SK-N-SH treated with all-trans-retinoic acid at 6 μM for 48 hours (cell line): Measurements from ENCODE around the gene MYO3A.

Experiments
- ATAC-seq: fragments of 200-7000 bp; cut with Tn5 transposase; 3 replicates; pipeline ENCODE4 v1.9.1; 2020; ENCODE audit warnings: mild to moderate bottlenecking, moderate library complexity
- ARNTL ChIP-seq: fragments of 450-650 bp; formaldehyde crosslinking; IDR thresholded peaks from 2 replicates; pipeline ENCODE4 v1.5.0; 2020; ENCODE audit warnings: low read depth, mild to moderate bottlenecking, moderate library complexity, borderline replicate concordance
- BACH2 ChIP-seq: fragments of 250-450 bp; sonication (Bioruptor Pico); IDR thresholded peaks from 2 replicates; pipeline ENCODE4 v1.9.0; 2021; ENCODE audit warnings: mild to moderate bottlenecking, borderline replicate concordance
- CSDC2 ChIP-seq: fragments of 250-450 bp; sonication (Bioruptor Pico); IDR thresholded peaks from 2 replicates; pipeline ENCODE4 v1.5.0; 2020; ENCODE audit warnings: mild to moderate bottlenecking, moderate library complexity
- ESRRG ChIP-seq: fragments of 250-450 bp; sonication (Bioruptor Pico); IDR thresholded peaks from 2 replicates; pipeline ENCODE4 v1.6.1; 2021; ENCODE audit warnings: mild to moderate bottlenecking
- GLIS3 ChIP-seq: fragments of 250-450 bp; sonication (Bioruptor Pico); IDR thresholded peaks from 2 replicates; pipeline ENCODE4 v1.5.0; 2020; ENCODE audit warnings: mild to moderate bottlenecking, moderate library complexity
- ISL1 ChIP-seq: fragments of 250-450 bp; sonication (Bioruptor Pico); IDR thresholded peaks from 2 replicates; pipeline ENCODE4 v2.1.2; 2022; ENCODE audit warnings: mild to moderate bottlenecking, moderate library complexity
- OSR1 ChIP-seq: fragments of 250-450 bp; sonication (Bioruptor Pico); IDR thresholded peaks from 2 replicates; pipeline ENCODE4 v1.8.0; 2022; ENCODE audit warnings: moderate library complexity, mild to moderate bottlenecking, inconsistent platforms
- PPARA ChIP-seq: fragments of 250-450 bp; sonication (Bioruptor Pico); IDR thresholded peaks from 2 replicates; pipeline ENCODE4 v1.5.0; 2020; ENCODE audit warnings: mild to moderate bottlenecking, borderline replicate concordance
- RARB ChIP-seq: fragments of 250-450 bp; sonication (Bioruptor Pico); IDR thresholded peaks from 2 replicates; pipeline ENCODE4 v1.8.0; 2021; ENCODE audit warnings: mild to moderate bottlenecking, moderate library complexity
- SNAI2 ChIP-seq: fragments of 250-450 bp; sonication (Bioruptor Pico); IDR thresholded peaks from 2 replicates; pipeline ENCODE4 v1.5.0; 2020; ENCODE audit warnings: mild to moderate bottlenecking, moderate library complexity
- TCF4 ChIP-seq: fragments of 250-450 bp; sonication (Bioruptor Pico); IDR thresholded peaks from 2 replicates; pipeline ENCODE4 v1.8.0; 2021; ENCODE audit warnings: mild to moderate bottlenecking, moderate library complexity, borderline replicate concordance
- TOX ChIP-seq: fragments of 250-450 bp; sonication (Bioruptor Pico); IDR thresholded peaks from 2 replicates; pipeline ENCODE4 v1.8.0; 2021; ENCODE audit warnings: mild to moderate bottlenecking, moderate library complexity, borderline replicate concordance
- ZC3H10 ChIP-seq: fragments of 250-450 bp; sonication (Bioruptor Pico); IDR thresholded peaks from 2 replicates; pipeline ENCODE4 v1.5.1; 2021; ENCODE audit warnings: mild to moderate bottlenecking, moderate library complexity
- ZFP3 ChIP-seq: fragments of 250-450 bp; sonication (Bioruptor Pico); IDR thresholded peaks from 2 replicates; pipeline ENCODE4 v1.5.0; 2020; ENCODE audit warnings: mild to moderate bottlenecking, moderate library complexity
- ZNF565 ChIP-seq: fragments of 450-650 bp; formaldehyde crosslinking; conservative IDR thresholded peaks from 2 replicates; pipeline ENCODE4 v1.5.0; 2020; ENCODE audit warnings: low read depth, mild to moderate bottlenecking, moderate library complexity
- ZNF70 ChIP-seq: fragments of 450-650 bp; formaldehyde crosslinking; IDR thresholded peaks from 2 replicates; pipeline ENCODE4 v1.5.0; 2020; ENCODE audit warnings: mild to moderate bottlenecking, moderate library complexity
- TF ChIP-seq, protein P1 (sequence below): fragments of 250-450 bp; sonication (Bioruptor Pico); IDR thresholded peaks from 2 replicates; pipeline ENCODE4 v1.8.0; 2021; ENCODE audit warnings: low read depth, mild to moderate bottlenecking, moderate library complexity, borderline replicate concordance
- TF ChIP-seq, protein P2 (sequence below): fragments of 250-450 bp; sonication (Bioruptor Pico); IDR thresholded peaks from 2 replicates; pipeline ENCODE4 v1.5.1; 2020; ENCODE audit warnings: low read depth, mild to moderate bottlenecking, moderate library complexity
- TF ChIP-seq, protein P3 (sequence below): fragments of 250-450 bp; sonication (Bioruptor Pico); IDR thresholded peaks from 2 replicates; pipeline ENCODE4 v1.5.0; 2020; ENCODE audit warnings: mild to moderate bottlenecking, moderate library complexity
- TF ChIP-seq, protein P4 (sequence below): fragments of 250-450 bp; sonication (Bioruptor Pico); IDR thresholded peaks from 2 replicates; pipeline ENCODE4 v1.8.0; 2020; ENCODE audit warnings: mild to moderate bottlenecking, moderate library complexity, borderline replicate concordance

Gene MYO3A

DNA sequence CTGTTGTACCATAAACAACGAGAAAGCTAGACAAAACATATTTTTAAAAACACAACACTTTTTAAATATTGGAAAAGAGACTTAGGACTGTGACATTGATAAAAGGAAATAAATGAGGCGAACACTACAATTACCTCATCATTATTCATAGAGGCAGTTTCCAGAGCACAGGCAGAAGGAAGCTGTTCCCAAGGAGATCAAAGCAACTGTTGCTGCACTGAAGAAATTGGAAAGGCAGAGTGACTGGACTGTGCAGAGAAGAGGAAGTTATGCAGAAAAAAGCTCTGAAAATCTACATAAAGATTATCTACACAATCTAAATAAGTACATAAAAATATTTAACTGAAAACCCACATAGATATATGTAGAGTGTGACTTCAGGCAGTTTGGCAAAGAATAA lies 32.8 kb downstream of the MYO3A start (continued):
- TF ChIP-seq, protein P1, sequence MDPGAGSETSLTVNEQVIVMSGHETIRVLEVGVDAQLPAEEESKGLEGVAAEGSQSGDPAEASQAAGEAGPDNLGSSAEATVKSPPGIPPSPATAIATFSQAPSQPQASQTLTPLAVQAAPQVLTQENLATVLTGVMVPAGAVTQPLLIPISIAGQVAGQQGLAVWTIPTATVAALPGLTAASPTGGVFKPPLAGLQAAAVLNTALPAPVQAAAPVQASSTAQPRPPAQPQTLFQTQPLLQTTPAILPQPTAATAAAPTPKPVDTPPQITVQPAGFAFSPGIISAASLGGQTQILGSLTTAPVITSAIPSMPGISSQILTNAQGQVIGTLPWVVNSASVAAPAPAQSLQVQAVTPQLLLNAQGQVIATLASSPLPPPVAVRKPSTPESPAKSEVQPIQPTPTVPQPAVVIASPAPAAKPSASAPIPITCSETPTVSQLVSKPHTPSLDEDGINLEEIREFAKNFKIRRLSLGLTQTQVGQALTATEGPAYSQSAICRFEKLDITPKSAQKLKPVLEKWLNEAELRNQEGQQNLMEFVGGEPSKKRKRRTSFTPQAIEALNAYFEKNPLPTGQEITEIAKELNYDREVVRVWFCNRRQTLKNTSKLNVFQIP (CRISPR knock-in tag), result no peak
- TF ChIP-seq ESRRG (CRISPR knock-in tag) (no peak), OSR1 (CRISPR knock-in tag) (no peak), ZFP3 (CRISPR knock-in tag) (no peak), TCF4 (CRISPR knock-in tag) (no peak)
- TF ChIP-seq, protein P2, sequence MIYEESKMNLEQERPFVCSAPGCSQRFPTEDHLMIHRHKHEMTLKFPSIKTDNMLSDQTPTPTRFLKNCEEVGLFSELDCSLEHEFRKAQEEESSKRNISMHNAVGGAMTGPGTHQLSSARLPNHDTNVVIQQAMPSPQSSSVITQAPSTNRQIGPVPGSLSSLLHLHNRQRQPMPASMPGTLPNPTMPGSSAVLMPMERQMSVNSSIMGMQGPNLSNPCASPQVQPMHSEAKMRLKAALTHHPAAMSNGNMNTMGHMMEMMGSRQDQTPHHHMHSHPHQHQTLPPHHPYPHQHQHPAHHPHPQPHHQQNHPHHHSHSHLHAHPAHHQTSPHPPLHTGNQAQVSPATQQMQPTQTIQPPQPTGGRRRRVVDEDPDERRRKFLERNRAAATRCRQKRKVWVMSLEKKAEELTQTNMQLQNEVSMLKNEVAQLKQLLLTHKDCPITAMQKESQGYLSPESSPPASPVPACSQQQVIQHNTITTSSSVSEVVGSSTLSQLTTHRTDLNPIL (CRISPR knock-in tag), result no peak

DNA sequence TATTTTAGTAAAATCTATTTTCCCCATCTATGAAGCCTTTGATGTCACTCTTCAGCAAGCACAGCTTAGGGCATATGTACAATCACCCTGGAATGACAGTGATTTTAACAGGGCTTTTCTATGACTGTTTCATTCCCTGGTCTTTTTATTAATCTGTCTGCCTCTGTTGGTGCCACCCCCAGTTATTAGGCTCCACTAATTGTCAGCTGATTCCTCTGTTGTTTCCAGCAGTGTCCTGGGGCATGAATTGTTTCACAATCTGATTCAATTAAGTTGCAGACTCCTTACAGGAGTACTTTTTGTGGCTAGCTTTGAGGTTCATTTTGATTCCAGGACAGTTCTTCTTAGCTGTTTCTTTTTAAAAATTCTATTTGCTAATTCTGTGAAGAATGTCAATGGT lies 38.6 kb downstream of the MYO3A start:
- TF ChIP-seq, protein P1 (CRISPR knock-in tag), result no peak
- TF ChIP-seq OSR1 (CRISPR knock-in tag), result no peak
- TF ChIP-seq, protein P3, sequence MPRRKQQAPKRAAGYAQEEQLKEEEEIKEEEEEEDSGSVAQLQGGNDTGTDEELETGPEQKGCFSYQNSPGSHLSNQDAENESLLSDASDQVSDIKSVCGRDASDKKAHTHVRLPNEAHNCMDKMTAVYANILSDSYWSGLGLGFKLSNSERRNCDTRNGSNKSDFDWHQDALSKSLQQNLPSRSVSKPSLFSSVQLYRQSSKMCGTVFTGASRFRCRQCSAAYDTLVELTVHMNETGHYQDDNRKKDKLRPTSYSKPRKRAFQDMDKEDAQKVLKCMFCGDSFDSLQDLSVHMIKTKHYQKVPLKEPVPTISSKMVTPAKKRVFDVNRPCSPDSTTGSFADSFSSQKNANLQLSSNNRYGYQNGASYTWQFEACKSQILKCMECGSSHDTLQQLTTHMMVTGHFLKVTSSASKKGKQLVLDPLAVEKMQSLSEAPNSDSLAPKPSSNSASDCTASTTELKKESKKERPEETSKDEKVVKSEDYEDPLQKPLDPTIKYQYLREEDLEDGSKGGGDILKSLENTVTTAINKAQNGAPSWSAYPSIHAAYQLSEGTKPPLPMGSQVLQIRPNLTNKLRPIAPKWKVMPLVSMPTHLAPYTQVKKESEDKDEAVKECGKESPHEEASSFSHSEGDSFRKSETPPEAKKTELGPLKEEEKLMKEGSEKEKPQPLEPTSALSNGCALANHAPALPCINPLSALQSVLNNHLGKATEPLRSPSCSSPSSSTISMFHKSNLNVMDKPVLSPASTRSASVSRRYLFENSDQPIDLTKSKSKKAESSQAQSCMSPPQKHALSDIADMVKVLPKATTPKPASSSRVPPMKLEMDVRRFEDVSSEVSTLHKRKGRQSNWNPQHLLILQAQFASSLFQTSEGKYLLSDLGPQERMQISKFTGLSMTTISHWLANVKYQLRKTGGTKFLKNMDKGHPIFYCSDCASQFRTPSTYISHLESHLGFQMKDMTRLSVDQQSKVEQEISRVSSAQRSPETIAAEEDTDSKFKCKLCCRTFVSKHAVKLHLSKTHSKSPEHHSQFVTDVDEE (CRISPR knock-in tag), result no peak
- TF ChIP-seq, protein P4, sequence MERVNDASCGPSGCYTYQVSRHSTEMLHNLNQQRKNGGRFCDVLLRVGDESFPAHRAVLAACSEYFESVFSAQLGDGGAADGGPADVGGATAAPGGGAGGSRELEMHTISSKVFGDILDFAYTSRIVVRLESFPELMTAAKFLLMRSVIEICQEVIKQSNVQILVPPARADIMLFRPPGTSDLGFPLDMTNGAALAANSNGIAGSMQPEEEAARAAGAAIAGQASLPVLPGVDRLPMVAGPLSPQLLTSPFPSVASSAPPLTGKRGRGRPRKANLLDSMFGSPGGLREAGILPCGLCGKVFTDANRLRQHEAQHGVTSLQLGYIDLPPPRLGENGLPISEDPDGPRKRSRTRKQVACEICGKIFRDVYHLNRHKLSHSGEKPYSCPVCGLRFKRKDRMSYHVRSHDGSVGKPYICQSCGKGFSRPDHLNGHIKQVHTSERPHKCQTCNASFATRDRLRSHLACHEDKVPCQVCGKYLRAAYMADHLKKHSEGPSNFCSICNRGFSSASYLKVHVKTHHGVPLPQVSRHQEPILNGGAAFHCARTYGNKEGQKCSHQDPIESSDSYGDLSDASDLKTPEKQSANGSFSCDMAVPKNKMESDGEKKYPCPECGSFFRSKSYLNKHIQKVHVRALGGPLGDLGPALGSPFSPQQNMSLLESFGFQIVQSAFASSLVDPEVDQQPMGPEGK (CRISPR knock-in tag), result no peak
- TF ChIP-seq PPARA, result no peak
- TF ChIP-seq, protein P2 (CRISPR knock-in tag), result no peak
- TF ChIP-seq SNAI2 (CRISPR knock-in tag), result no peak
- no peak for TF ChIP-seq ARNTL (CRISPR knock-in tag)
- TF ChIP-seq, all 23 proteins: peak for 0
- no peak for ATAC-seq

DNA sequence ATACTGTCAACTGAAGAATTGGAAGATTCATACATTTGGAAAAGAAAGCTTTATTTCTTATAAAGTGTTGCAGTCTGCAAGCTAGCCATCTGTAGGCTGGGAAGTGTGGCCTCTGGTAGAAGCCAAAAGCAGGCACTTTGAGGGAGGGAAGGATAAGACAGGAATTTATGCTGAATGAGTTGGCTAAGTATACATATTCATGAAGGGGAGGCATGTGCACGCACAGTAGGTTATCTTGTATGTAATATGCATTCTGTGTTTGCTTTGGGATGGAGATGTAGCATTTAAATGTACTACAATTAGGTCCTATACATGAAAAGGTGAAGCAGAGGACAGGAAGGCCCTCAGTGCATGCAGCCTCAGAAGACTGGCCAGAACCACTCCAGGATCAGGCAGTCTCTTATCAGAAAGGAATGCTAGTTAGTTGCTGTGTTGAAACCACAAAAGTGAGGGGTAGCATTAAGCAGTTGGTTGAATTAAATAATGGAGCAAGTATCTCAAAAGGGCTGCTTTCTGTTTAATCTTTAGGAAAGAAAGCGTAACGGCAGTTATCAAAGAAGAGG lies 40.9 kb downstream of the MYO3A start:
- ATAC-seq, result no peak
- TF ChIP-seq SNAI2 (CRISPR knock-in tag) (no peak), ISL1 (no peak), ESRRG (CRISPR knock-in tag) (no peak), RARB (CRISPR knock-in tag) (no peak), ZC3H10 (no peak), ZFP3 (CRISPR knock-in tag) (no peak), BACH2 (CRISPR knock-in tag) (no peak), ZNF70 (no peak), OSR1 (CRISPR knock-in tag) (no peak), TOX (CRISPR knock-in tag) (no peak), PPARA (no peak), CSDC2 (CRISPR knock-in tag) (no peak), GLIS3 (CRISPR knock-in tag) (no peak), ZNF565 (CRISPR knock-in tag) (no peak), TCF4 (CRISPR knock-in tag) (no peak)
- TF ChIP-seq, protein P3 (CRISPR knock-in tag), result no peak
- TF ChIP-seq, protein P1 (CRISPR knock-in tag), result no peak
